ENCODE measurements around the gene PRRC2A. TPM values are rescaled to one million over a fixed set of nuclear protein-coding genes. Genes with fewer than 3 reads are reported as not detected.

PRRC2A gene
- total RNA-seq, 1 donor from 2014 or later: 117 TPM

GRCh38 chr6:31636698-31637596 lies 16.4 kb downstream of the PRRC2A start:
- peaks cover 7% of the 10 kb centered on the region for H3K36me3 ChIP-seq (ENCODE audit: control insufficient read depth, insufficient read depth, low read length)
- no peak overlapping the region for H3K4me3 ChIP-seq (ENCODE audit: low read depth, low read length)
- no peaks in the 10 kb centered on the region for H3K27me3 ChIP-seq (ENCODE audit: control insufficient read depth, insufficient read depth, low read length)
- no peak for DNase-seq (ENCODE audit: low read depth)
- TF ChIP-seq, protein P1, sequence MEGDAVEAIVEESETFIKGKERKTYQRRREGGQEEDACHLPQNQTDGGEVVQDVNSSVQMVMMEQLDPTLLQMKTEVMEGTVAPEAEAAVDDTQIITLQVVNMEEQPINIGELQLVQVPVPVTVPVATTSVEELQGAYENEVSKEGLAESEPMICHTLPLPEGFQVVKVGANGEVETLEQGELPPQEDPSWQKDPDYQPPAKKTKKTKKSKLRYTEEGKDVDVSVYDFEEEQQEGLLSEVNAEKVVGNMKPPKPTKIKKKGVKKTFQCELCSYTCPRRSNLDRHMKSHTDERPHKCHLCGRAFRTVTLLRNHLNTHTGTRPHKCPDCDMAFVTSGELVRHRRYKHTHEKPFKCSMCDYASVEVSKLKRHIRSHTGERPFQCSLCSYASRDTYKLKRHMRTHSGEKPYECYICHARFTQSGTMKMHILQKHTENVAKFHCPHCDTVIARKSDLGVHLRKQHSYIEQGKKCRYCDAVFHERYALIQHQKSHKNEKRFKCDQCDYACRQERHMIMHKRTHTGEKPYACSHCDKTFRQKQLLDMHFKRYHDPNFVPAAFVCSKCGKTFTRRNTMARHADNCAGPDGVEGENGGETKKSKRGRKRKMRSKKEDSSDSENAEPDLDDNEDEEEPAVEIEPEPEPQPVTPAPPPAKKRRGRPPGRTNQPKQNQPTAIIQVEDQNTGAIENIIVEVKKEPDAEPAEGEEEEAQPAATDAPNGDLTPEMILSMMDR (IDR thresholded peaks at IDR 0.05; ENCODE audit: insufficient read depth, low read length, poor library complexity, severe bottlenecking): no peak

GRCh38 chr6:31639043-31639442 lies 18.5 kb downstream of the PRRC2A start:
- H3K36me3 ChIP-seq (ENCODE audit: control insufficient read depth, insufficient read depth, low read length): peaks cover 5% of the 10 kb centered on the region
- no peak for DNase-seq (ENCODE audit: low read depth)
- no peak overlapping the region for H3K4me3 ChIP-seq (ENCODE audit: low read depth, low read length)
- TF ChIP-seq, protein P1 (IDR thresholded peaks at IDR 0.05; ENCODE audit: insufficient read depth, low read length, poor library complexity, severe bottlenecking): no peak
- no peaks in the 10 kb centered on the region for H3K27me3 ChIP-seq (ENCODE audit: control insufficient read depth, insufficient read depth, low read length)

DNA sequence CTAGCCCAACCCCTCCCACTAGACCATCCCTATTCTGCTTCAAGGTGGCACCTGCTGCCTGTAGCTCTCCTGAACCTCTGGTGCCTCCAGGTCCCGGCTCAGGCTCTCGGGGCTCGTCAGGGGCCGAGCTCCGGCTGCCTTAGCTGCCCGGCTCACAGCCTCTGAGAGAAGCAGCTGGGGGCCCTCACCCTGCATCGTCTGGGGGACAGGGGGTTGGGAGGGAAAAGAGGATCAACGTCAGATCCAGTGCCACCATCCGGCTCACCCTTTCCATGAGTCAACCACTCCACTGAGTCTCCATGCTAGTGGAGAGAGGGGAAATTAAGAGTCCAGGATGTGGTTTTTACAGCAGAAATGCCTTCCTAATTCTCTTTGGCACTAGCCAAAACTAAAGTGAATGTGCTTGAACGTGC lies 18.9 kb downstream of the PRRC2A start:
- H3K27me3 ChIP-seq (ENCODE audit: control insufficient read depth, insufficient read depth, low read length): no peaks in the 10 kb centered on the region
- H3K4me3 ChIP-seq (ENCODE audit: low read depth, low read length): no peak overlapping the region
- H3K36me3 ChIP-seq (ENCODE audit: control insufficient read depth, insufficient read depth, low read length): peaks cover 3% of the 10 kb centered on the region
- TF ChIP-seq, protein P1 (IDR thresholded peaks at IDR 0.05; ENCODE audit: insufficient read depth, low read length, poor library complexity, severe bottlenecking): no peak
- no peak for DNase-seq (ENCODE audit: low read depth)

DNA sequence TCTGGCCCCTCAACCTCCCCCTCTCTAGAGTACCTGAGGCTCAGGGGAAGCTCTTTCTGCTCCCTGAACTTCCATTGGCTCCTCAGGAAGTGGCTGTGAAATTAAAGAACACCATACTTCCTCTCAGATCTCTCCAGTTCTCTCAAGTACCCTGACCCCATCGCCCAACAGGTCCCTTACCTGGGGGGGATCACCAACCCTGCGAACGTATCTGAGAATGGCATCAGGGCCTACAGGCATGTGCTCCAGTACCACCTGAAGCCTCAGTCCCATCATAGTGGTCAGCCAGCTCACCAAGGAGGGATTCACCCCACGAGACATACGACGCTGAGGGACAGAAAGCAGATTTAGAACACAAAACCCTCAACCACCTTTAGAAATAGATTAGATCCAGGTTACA lies 20.1 kb downstream of the PRRC2A start:
- Histone ChIP-seq H3K27me3 (ENCODE audit: control insufficient read depth, insufficient read depth, low read length) (no peaks in the 10 kb centered on the region), H3K4me3 (ENCODE audit: low read depth, low read length) (no peak overlapping the region), H3K36me3 (ENCODE audit: control insufficient read depth, insufficient read depth, low read length) (peaks cover 4% of the 10 kb centered on the region)
- no peak for DNase-seq (ENCODE audit: low read depth)
- TF ChIP-seq, protein P1 (IDR thresholded peaks at IDR 0.05; ENCODE audit: insufficient read depth, low read length, poor library complexity, severe bottlenecking): no peak

DNA sequence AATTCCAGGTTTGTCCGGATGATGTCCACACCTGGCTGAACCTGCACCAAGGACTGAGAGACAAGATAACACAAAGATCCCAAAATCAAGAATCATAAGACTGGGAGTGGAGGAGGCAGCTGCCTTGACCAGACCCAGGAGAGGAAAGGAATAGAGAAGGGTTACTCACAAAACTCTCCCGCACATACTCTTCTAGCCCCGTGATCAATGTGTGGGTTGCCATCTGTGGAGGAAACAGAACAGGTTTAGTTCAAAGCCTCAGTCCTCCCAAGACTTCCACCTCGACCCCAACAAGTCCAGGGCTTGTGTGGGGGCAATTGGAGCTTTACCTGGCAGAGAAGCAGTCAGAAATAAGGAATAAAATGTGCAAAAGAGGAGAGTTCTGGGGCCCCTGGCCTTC lies 20.9 kb downstream of the PRRC2A start:
- no peak for DNase-seq (ENCODE audit: low read depth)
- Histone ChIP-seq H3K27me3 (ENCODE audit: control insufficient read depth, insufficient read depth, low read length) (no peaks in the 10 kb centered on the region), H3K36me3 (ENCODE audit: control insufficient read depth, insufficient read depth, low read length) (peaks cover 4% of the 10 kb centered on the region), H3K4me3 (ENCODE audit: low read depth, low read length) (no peak overlapping the region)
- TF ChIP-seq, protein P1 (IDR thresholded peaks at IDR 0.05; ENCODE audit: insufficient read depth, low read length, poor library complexity, severe bottlenecking): no peak

Measured in kidney epithelial cell (primary cell).